Stromal cell of bone marrow (primary cell): ENCODE measurements around the gene INHBA.

Experiments
- DNase-seq: peaks from one replicate; pipeline ENCODE4 v3.0.0-alpha.2; 2012; ENCODE audit warnings: low read depth

INHBA gene

DNA sequence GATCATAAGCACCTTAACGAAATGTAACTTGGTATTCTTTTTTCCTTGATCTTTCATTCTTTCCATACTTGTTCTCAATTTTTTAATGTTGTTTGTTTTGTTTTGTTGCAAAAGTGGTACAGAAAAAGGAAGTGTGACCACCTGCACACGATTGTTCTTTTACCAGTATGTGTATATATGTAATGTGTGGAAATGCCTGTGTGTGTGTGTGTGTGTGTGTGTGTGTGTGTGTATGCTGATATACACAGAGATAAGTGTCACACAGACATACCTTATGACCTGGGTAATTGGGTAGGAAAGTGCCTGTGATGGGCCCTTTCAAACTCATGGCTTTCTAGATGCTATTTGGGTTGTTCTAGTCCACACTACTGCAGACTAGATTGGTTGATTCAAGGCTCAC, 14.0 kb downstream of the INHBA start:
- DNase-seq, result no peak

DNA sequence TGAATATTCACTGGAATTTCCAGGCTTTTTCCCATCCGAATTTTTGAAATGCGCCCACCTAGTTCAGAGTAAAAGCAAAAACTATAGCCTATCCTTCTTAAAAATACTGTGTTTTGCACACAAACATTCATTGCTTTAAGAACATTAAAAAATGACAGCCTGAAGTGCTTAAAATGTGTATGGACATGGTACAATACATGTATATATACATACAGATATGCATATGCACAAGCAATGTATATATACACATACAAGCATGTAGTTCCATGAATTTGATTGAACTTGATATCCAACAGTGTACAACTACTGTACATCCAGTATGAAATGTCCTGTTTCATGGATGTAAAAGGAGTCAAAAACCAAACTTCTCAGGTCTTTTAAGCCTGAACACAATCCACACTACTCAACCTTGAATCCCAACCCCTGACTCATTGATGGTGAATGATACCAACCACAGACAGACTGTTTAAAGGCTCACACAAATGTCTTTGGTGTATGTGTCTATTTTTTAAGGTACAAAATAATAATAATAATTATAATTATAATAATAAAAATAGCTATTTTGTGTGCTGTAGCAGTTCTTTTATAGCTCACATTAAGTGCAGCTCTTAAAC, 14.8 kb downstream of the INHBA start:
- DNase-seq, result no peak

DNA sequence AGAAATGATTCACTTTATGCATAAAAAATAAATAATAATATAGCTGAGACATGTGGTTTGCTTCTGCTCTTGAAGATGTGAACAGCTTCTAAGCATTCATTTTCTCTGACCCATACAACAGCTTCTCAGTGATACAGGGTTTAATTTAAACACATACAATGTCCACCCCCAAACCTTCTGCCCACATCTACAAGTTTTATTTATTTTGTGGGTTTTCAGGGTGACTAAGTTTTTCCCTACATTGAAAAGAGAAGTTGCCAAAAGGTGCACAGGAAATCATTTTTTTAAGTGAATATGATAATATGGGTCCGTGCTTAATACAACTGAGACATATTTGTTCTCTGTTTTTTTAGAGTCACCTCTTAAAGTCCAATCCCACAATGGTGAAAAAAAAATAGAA, 17.2 kb downstream of the INHBA start:
- no peak for DNase-seq

DNA sequence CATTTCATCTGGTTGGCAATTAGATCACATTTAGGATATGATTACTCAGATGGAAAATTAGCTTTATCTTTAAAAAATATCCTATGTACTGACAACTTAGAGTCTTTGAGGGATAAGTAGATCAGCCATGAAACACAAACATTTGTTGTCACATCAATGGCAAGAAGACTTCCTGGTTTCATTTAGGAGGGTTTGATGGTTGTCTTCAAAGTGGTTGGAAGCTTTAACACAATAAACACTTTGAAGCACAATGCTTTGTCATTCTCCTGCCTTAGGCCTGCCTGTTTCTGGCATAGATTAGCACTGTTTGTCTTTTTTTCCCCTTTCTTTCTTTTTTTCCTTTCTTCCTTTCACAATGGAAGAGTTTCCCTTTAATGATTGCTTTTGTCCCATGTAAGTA, 20.5 kb downstream of the INHBA start:
- no peak for DNase-seq

DNA sequence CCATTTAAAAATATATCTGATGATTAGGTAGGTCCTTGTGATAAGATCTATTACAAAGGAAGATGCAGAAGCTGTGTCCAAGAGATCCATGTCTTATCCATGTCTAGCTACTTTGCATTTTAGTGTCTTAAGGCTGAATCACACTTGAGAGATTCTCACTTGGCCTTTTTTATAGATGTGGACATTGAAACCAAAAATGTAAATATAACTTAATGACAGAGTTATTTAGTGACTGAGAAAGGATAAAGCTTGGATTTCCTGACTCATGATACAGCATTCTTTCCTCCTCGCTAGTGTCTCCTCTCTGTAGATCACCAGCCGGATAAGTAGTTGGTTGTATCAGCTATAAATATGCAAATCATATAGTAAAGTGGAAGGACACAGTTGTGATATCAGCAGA, 23.3 kb downstream of the INHBA start:
- DNase-seq, result no peak

- DNase-seq, result no peak
Measured at GRCh38 chr7:41674505-41675023, 28.3 kb downstream of the INHBA start.

DNA sequence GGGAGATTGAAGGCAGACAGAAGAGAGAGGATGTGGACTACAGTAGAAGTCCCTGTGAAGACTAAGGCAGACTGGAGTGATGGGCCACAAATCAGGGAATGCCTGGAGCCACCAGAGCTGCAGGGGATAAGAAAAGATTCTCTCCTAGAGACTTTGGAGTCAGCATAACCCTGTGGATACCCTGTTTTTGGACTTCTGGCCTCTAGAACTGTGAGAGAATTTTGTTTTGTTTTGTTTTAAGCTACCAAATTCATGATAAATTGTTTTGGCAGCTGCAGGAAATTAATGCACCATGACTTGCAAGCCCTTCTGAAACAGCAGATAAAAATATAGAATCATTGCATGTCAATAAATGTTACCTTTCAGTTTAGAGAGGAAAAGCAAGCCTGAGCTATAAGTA, 41.3 kb downstream of the INHBA start:
- DNase-seq, result no peak

DNA sequence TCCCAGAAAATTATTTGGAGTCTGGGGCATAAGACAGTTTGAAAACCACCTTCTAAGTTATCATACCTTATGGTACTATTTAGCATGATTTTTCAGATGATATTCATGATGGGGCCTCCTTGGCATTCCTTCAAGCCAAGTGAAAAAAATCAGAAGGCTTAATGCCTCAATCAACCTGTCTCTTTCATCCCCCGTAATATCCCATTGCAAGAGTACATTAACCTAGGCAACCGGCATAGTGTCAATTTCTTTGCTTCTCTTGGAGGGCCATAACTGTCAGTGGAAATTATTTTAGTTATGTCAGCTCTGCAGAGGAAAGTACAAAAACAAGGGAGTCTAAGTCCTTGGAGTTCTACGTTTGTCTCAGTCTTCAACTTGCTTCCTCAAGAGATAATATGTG, 43.4 kb downstream of the INHBA start:
- DNase-seq, result no peak

DNA sequence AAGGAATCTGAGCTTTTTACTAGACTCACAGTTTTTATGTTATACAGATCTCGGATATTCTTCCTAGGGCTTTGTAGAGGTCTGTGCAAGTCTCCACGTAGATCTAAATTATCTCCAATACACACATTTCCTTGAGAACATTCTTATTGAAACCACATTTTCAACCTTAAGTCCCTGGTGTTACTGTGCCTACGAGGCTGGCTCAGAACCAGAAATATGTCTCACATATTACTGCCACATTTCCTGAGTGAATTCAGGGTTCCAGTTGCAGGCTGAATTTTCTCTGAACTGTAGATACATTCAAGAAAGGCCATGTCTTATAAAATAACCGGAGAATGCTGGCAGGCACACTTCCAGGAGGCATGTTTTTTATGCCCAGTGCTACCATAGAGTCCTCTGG, 46.5 kb downstream of the INHBA start:
- DNase-seq, result peak; percentile 10

GRCh38 chr7:41655426-41655825, 47.5 kb downstream of the INHBA start:
- no peak for DNase-seq

- peak; percentile 17 for DNase-seq
Measured at GRCh38 chr7:41652267-41652666, 50.6 kb downstream of the INHBA start.

DNA sequence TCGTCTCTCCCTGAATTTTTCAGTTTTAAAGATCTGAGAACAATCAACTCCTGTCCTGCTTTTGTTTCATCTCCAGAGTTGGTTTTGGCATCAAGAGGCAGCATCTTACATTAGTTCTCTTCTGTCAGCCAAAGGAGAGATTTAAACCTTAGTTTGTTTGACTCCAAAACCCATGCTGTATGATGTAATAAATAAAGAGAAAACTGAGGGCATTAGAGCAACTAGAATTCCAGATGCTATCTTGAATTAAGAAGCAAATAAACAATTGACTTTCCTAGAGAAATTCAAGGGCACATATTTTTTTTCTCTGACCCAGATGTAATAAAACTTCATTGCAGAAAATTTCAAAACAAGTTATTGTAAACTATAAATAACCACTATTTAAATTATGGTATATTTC, 54.4 kb downstream of the INHBA start:
- DNase-seq, result no peak

- no peak for DNase-seq
Measured at GRCh38 chr7:41643616-41644015, 59.3 kb downstream of the INHBA start.

GRCh38 chr7:41641665-41642014, 61.2 kb downstream of the INHBA start:
- no peak for DNase-seq

GRCh38 chr7:41641011-41641664, 61.8 kb downstream of the INHBA start:
- DNase-seq, result no peak

- peak; percentile 10 for DNase-seq
Measured at GRCh38 chr7:41640487-41640886, 62.4 kb downstream of the INHBA start.

- peak; percentile 18 for DNase-seq
Measured at GRCh38 chr7:41637049-41637448, 65.8 kb downstream of the INHBA start.
